Stimulated activated effector memory CD8-positive, alpha-beta T cell treated with anti-CD3 and anti-CD28 coated beads, Interleukin-12 subunit alpha, Interleukin-12 subunit beta, amount 100 ng/mL, for 72 hours (primary cell): ENCODE data around the gene NDUFV1.
"Not testable (repeated sequence)": the region's sequence is repeated elsewhere in the genome, so short reads cannot be mapped to it uniquely, and the experiment has no call there.

Experiments used
- ATAC-seq: fragments of 150-1000 bp; cut with Tn5 transposase; 2 replicates; pipeline ENCODE4 v1.10.0; 2021
- DNase-seq, 2 donors: peaks; one replicate each; pipeline ENCODE4 v3.0.0; 2021 to 2022; ENCODE audit warnings: low spot score in 2 of 2
- H3K27ac Mint-ChIP-seq: one replicate; pipeline ENCODE4 v1.8.0; 2022; ENCODE audit warnings: mild to moderate bottlenecking, mixed read lengths
- H3K36me3 Mint-ChIP-seq: one replicate; pipeline ENCODE4 v1.8.0; 2022; ENCODE audit warnings: mild to moderate bottlenecking, mixed read lengths
- H3K4me1 Mint-ChIP-seq: one replicate; pipeline ENCODE4 v1.8.0; 2022; ENCODE audit warnings: mixed read lengths
- H3K4me3 Mint-ChIP-seq: one replicate; pipeline ENCODE4 v1.8.0; 2022; ENCODE audit warnings: mild to moderate bottlenecking, mixed read lengths
- H3K9me3 Mint-ChIP-seq: one replicate; pipeline ENCODE4 v1.8.0; 2022; ENCODE audit warnings: mixed read lengths

The NDUFV1 gene

GRCh38 chr11:67645521-67646461, 39.1 kb downstream of the NDUFV1 start:
- no peak for DNase-seq
- Mint-ChIP-seq H3K9me3 (no peaks in the 10 kb centered on the region), H3K27ac (peak overlapping the region; percentile 79), H3K4me3 (peak overlapping the region; percentile 48), H3K4me1 (peaks cover 45% of the 10 kb centered on the region), H3K36me3 (peaks cover 7% of the 10 kb centered on the region)
- no peak for ATAC-seq

- H3K9me3 Mint-ChIP-seq: no peaks in the 10 kb centered on the region
- H3K36me3 Mint-ChIP-seq: peaks cover 7% of the 10 kb centered on the region
- peak overlapping the region; percentile 79 for H3K27ac Mint-ChIP-seq
- peak; percentile 67 for ATAC-seq
- H3K4me1 Mint-ChIP-seq: peaks cover 46% of the 10 kb centered on the region
- peak; percentile 32 to 67 for DNase-seq
- H3K4me3 Mint-ChIP-seq: peak overlapping the region; percentile 48
Observed at GRCh38 chr11:67646535-67647336, 40.0 kb downstream of the NDUFV1 start.

- Mint-ChIP-seq H3K27ac (no peak overlapping the region), H3K4me1 (peaks cover 46% of the 10 kb centered on the region)
- ATAC-seq: no peak
Observed at GRCh38 chr11:67647471-67647870, 40.7 kb downstream of the NDUFV1 start.

GRCh38 chr11:67648140-67648795, 41.5 kb downstream of the NDUFV1 start:
- Mint-ChIP-seq H3K4me1 (peaks cover 46% of the 10 kb centered on the region), H3K4me3 (no peak overlapping the region), H3K9me3 (no peaks in the 10 kb centered on the region), H3K36me3 (peaks cover 7% of the 10 kb centered on the region), H3K27ac (peak overlapping the region; percentile 29)
- DNase-seq (no peak), ATAC-seq (peak; percentile 80)

More at GRCh38 chr11:67647471-67647870, 40.7 kb downstream of the NDUFV1 start:
- Mint-ChIP-seq H3K4me3 (no peak overlapping the region), H3K36me3 (peaks cover 7% of the 10 kb centered on the region), H3K9me3 (no peaks in the 10 kb centered on the region)
- DNase-seq: no peak

- Mint-ChIP-seq H3K36me3 (peaks cover 7% of the 10 kb centered on the region), H3K9me3 (no peaks in the 10 kb centered on the region), H3K4me1 (peaks cover 46% of the 10 kb centered on the region), H3K27ac (peak overlapping the region; percentile 29), H3K4me3 (no peak overlapping the region)
- no peak for DNase-seq
- no peak for ATAC-seq
Observed at GRCh38 chr11:67648796-67649613, 42.3 kb downstream of the NDUFV1 start.

- H3K9me3 Mint-ChIP-seq: no peaks in the 10 kb centered on the region
- peak overlapping the region; percentile 94 for H3K27ac Mint-ChIP-seq
- DNase-seq (peak in 1 of 2 donors; percentile 59), ATAC-seq (peak; percentile 14)
- peak overlapping the region; percentile 82 for H3K4me3 Mint-ChIP-seq
- peaks cover 7% of the 10 kb centered on the region for H3K36me3 Mint-ChIP-seq
- peaks cover 46% of the 10 kb centered on the region for H3K4me1 Mint-ChIP-seq
Observed at GRCh38 chr11:67649634-67650510, 43.1 kb downstream of the NDUFV1 start.

GRCh38 chr11:67651976-67652781, 45.4 kb downstream of the NDUFV1 start:
- ATAC-seq: no peak

GRCh38 chr11:67652965-67653845, 46.5 kb downstream of the NDUFV1 start:
- peaks cover 31% of the 10 kb centered on the region for H3K4me1 Mint-ChIP-seq
- no peak overlapping the region for H3K27ac Mint-ChIP-seq
- no peaks in the 10 kb centered on the region for H3K36me3 Mint-ChIP-seq
- H3K4me3 Mint-ChIP-seq: no peak overlapping the region
- ATAC-seq (no peak), DNase-seq (no peak)
- no peaks in the 10 kb centered on the region for H3K9me3 Mint-ChIP-seq

More at GRCh38 chr11:67651976-67652781, 45.4 kb downstream of the NDUFV1 start:
- H3K27ac Mint-ChIP-seq: peak overlapping the region; percentile 94
- no peak overlapping the region for H3K4me3 Mint-ChIP-seq
- H3K36me3 Mint-ChIP-seq: no peaks in the 10 kb centered on the region
- no peak for DNase-seq
- no peaks in the 10 kb centered on the region for H3K9me3 Mint-ChIP-seq
- peaks cover 39% of the 10 kb centered on the region for H3K4me1 Mint-ChIP-seq

GRCh38 chr11:67654225-67654624, 47.5 kb downstream of the NDUFV1 start:
- ATAC-seq (no peak), DNase-seq (no peak)
- Mint-ChIP-seq H3K36me3 (no peaks in the 10 kb centered on the region), H3K9me3 (no peaks in the 10 kb centered on the region), H3K4me3 (no peak overlapping the region), H3K27ac (no peak overlapping the region), H3K4me1 (peaks cover 32% of the 10 kb centered on the region)

GRCh38 chr11:67656278-67656922, 49.7 kb downstream of the NDUFV1 start:
- DNase-seq (no peak), ATAC-seq (peak; percentile 46)
- Mint-ChIP-seq H3K27ac (no peak overlapping the region), H3K36me3 (no peaks in the 10 kb centered on the region), H3K4me1 (peaks cover 15% of the 10 kb centered on the region), H3K4me3 (no peak overlapping the region), H3K9me3 (no peaks in the 10 kb centered on the region)

GRCh38 chr11:67657300-67657699, 50.6 kb downstream of the NDUFV1 start:
- Mint-ChIP-seq H3K4me1 (peaks cover 15% of the 10 kb centered on the region), H3K36me3 (no peaks in the 10 kb centered on the region), H3K27ac (no peak overlapping the region), H3K9me3 (no peaks in the 10 kb centered on the region), H3K4me3 (no peak overlapping the region)
- ATAC-seq (peak; percentile 75), DNase-seq (no peak)

GRCh38 chr11:67659651-67660165, 53.0 kb downstream of the NDUFV1 start:
- H3K36me3 Mint-ChIP-seq, H3K9me3 Mint-ChIP-seq, DNase-seq, H3K27ac Mint-ChIP-seq, H3K4me3 Mint-ChIP-seq, ATAC-seq: not testable (repeated sequence)
- peaks cover 15% of the 10 kb centered on the region for H3K4me1 Mint-ChIP-seq
